GM13976 (cell line): ENCODE results near the gene TENM3.

Source experiments
- DNase-seq: peaks from one replicate; pipeline ENCODE4 v3.0.0; 2012; ENCODE audit warnings: low spot score
- in situ Hi-C: fragments of 300-500 bp; cut with MboI; formaldehyde crosslinking; loops from one replicate; pipeline ENCODE4 v1.12.0; 2022; ENCODE audit warnings: low sequenced_read_pairs, mixed read lengths, inconsistent platforms; ENCODE audit not compliant: unreplicated experiment
- TF ChIP-seq, protein P1 (sequence below): IDR thresholded peaks from 2 replicates; pipeline ENCODE4 v1.5.1; 2012; ENCODE audit warnings: borderline replicate concordance, mild to moderate bottlenecking; ENCODE audit not compliant: insufficient read depth; ENCODE audit errors: extremely low read depth, missing control alignments, control extremely low read depth

The TENM3 gene

GRCh38 chr4:182748283-182748682 is 505.1 kb downstream of the TENM3 start:
- no peak for DNase-seq
- in situ Hi-C loops: no loop called here
- TF ChIP-seq, protein P1, sequence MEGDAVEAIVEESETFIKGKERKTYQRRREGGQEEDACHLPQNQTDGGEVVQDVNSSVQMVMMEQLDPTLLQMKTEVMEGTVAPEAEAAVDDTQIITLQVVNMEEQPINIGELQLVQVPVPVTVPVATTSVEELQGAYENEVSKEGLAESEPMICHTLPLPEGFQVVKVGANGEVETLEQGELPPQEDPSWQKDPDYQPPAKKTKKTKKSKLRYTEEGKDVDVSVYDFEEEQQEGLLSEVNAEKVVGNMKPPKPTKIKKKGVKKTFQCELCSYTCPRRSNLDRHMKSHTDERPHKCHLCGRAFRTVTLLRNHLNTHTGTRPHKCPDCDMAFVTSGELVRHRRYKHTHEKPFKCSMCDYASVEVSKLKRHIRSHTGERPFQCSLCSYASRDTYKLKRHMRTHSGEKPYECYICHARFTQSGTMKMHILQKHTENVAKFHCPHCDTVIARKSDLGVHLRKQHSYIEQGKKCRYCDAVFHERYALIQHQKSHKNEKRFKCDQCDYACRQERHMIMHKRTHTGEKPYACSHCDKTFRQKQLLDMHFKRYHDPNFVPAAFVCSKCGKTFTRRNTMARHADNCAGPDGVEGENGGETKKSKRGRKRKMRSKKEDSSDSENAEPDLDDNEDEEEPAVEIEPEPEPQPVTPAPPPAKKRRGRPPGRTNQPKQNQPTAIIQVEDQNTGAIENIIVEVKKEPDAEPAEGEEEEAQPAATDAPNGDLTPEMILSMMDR: no peak

DNA sequence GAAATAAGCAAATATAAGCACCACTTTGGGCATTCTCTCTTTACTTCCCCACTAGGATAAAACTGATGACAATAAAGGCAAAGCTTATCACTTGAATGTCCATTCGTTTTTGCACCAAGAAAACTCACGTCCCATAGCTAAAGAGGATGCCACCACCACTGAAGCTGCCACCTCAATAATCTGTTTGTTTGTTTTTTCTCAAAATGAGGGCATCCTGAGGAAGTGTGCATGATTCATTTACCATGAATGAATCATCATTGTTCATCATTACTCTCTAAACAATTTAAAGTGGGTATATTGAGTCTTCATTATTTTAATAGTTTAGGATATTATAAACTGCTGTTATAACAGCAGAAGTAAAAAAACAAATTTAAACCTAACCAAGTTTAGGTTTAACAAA is 505.7 kb downstream of the TENM3 start:
- no peak for DNase-seq
- in situ Hi-C loops: no loop called here
- TF ChIP-seq, protein P1: no peak

- in situ Hi-C loops: no loop called here
- TF ChIP-seq, protein P1: no peak
- no peak for DNase-seq
Observed at GRCh38 chr4:182749667-182750167, 506.5 kb downstream of the TENM3 start.

DNA sequence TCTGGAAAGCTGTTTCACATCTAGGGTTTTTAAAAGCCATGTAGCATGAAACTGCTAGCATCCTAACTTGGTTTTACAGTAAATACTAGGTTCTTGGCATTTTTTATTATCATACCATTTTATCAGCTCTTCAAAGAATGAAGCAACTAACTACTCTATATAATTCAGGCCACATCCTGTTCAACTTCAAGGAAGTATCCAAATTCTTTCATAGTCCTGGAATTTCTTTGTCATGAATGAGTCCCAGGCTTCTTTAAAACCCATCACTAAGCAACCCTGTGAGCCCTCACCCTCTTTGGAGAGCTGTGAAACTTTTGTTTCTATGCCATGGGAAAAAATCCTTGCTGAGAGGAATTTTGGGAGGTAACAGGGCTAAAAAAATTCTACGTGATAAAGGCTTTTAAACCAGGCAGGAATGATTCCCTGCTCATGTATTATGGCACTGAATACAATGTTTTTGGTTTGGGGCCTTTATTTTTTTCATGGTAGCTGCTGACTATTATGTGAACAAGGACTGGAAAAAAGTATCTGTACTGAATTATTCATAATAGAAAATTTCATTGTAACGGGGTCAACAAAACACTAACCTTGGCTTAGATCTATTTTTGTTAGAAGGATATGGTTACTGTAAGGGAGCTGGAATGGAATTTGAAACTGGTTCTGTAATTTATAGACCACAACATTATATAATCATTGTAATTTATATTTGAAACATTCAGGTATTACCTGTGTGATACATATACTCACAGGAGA is 509.1 kb downstream of the TENM3 start:
- DNase-seq: no peak
- in situ Hi-C loops: no loop called here
- TF ChIP-seq, protein P1: no peak

DNA sequence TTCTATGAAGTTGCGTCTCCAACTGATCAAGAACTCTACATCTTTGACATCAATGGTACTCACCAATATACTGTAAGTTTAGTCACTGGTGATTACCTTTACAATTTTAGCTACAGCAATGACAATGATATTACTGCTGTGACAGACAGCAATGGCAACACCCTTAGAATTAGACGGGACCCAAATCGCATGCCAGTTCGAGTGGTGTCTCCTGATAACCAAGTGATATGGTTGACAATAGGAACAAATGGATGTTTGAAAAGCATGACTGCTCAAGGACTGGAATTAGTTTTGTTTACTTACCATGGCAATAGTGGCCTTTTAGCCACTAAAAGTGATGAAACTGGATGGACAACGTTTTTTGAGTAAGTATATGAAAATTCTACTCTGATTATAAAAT is 511.7 kb downstream of the TENM3 start:
- in situ Hi-C loops: no loop called here
- no peak for DNase-seq
- TF ChIP-seq, protein P1: no peak

DNA sequence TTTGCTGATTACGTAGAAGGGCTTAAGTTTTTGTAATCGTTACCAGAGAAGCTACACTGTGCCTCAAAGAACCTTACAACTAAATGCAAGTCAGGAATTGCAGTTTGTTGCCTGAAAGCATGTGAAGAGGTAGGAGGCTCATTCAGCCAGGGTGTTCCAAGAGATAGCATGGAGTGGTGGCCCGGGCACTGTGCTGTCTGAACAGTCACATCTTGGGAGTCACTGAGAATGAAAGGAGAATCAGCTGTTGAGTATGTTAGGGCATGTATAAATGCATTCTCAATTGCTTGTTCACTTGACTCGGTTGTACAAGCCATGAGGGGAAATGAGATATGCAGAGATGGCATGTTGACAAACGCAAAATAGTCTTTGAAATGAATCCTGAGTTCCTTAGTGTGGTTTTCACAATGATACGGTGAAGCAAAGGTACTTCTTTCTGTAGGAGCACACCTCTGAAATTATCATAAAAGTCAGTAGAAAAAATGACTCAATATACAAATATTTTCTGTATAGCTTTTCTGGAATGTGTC is 513.0 kb downstream of the TENM3 start:
- in situ Hi-C loops: no loop called here

More for the DNA sequence above, 513.0 kb downstream of the TENM3 start:
- TF ChIP-seq, protein P1: no peak
- DNase-seq: no peak
